A549 (cell line): ENCODE results near the gene ZNF587. TPM values are rescaled to one million over a fixed set of nuclear protein-coding genes. Genes with fewer than 3 reads are reported as not detected.
A peak's percentile ranks its signal among the peaks of the same experiment; 100 is the strongest.
"Not testable (repeated sequence)": the region's sequence is repeated elsewhere in the genome, so short reads cannot be mapped to it uniquely, and the experiment has no call there.

Experiments used
- ATAC-seq, 2 experiments: fragments of 200-7000 bp in 1 of 2; fragments of >200 bp in 1 of 2; cut with Nextera tagmentation in 1 of 2; cut with Tn5 transposase in 1 of 2; 3 replicates each; pipeline versions ENCODE4 v1.8.0 to v1.9.1; 2018 to 2020; ENCODE audit warnings: mild to moderate bottlenecking in 1 of 2, moderate library complexity in 1 of 2
- CTCF ChIA-PET: fragments of 300-600 bp; sonication (Branson Sonifier 250); formaldehyde crosslinking; extraction: SDS; loops from one replicate; lab custom pipeline; 2021; ENCODE audit warnings: antibody characterized with exemption, inconsistent platforms; lab: Yijun Ruan, JAX
- POLR2A ChIA-PET: fragments of 350-600 bp; formaldehyde crosslinking; extraction: SDS; loops from one replicate; lab custom pipeline; 2021; ENCODE audit warnings: antibody characterized with exemption, inconsistent platforms; lab: Yijun Ruan, JAX
- DNase-seq, 2 experiments: peaks; one replicate each; pipeline versions ENCODE4 v3.0.0 to v3.0.0-alpha.2; 2011 to 2016; ENCODE audit warnings: low read depth in 1 of 2, low spot score in 1 of 2
- FAIRE-seq: peaks from 2 replicates; lab custom pipeline; 2011; peaks lifted over from hg19 to GRCh38; lab: Jason Lieb, UNC
- H3K27ac ChIP-seq, 2 experiments: fragments of >200 bp; sonication (Bioruptor Twin); formaldehyde crosslinking; 3 replicates each; pipeline ENCODE4 v1.5.1; 2016 to 2017
- H3K4me1 ChIP-seq: fragments of >200 bp; sonication (Bioruptor Twin); formaldehyde crosslinking; 3 replicates; pipeline ENCODE4 v1.6.1; 2016
- H3K4me2 ChIP-seq: fragments of >200 bp; sonication (Bioruptor Twin); formaldehyde crosslinking; 3 replicates; pipeline ENCODE4 v1.6.1; 2016
- H3K4me3 ChIP-seq: fragments of >200 bp; sonication (Bioruptor Twin); formaldehyde crosslinking; 3 replicates; pipeline ENCODE4 v1.5.1; 2016
- H3K9me3 ChIP-seq: fragments of >200 bp; sonication (Bioruptor Twin); formaldehyde crosslinking; 3 replicates; pipeline ENCODE4 v1.6.1; 2016
- BCL3 ChIP-seq: fragments of >200 bp; sonication (Bioruptor Twin); formaldehyde crosslinking; IDR thresholded peaks from 3 replicates; pipeline ENCODE4 v1.6.1; 2016
- CEBPB ChIP-seq, 2 experiments: fragments of >200 bp in 1 of 2; sonication (Bioruptor Twin) in 1 of 2; formaldehyde crosslinking in 1 of 2; IDR thresholded peaks; 2 replicates each; pipeline ENCODE4 v1.6.1; 2012 to 2016
- CTCF ChIP-seq: fragments of >200 bp; sonication (Bioruptor Twin); formaldehyde crosslinking; IDR thresholded peaks from 3 replicates; pipeline ENCODE4 v1.5.1; 2016
- E2F6 ChIP-seq: IDR thresholded peaks from 2 replicates; pipeline ENCODE4 v1.6.1; 2012; ENCODE audit warnings: low read depth, borderline replicate concordance
- GATA3 ChIP-seq: IDR thresholded peaks from 2 replicates; pipeline ENCODE4 v1.6.1; 2012; ENCODE audit warnings: borderline replicate concordance
- HES2 ChIP-seq: fragments of >200 bp; sonication (Bioruptor Twin); formaldehyde crosslinking; IDR thresholded peaks from 2 replicates; pipeline ENCODE4 v1.6.1; 2016
- HOXA7 ChIP-seq: fragments of 250-450 bp; sonication (Bioruptor Pico); IDR thresholded peaks from 2 replicates; pipeline ENCODE4 v1.5.0; 2020; ENCODE audit warnings: mild to moderate bottlenecking, moderate library complexity
- HOXB13 ChIP-seq: fragments of 250-450 bp; sonication (Bioruptor Pico); IDR thresholded peaks from 2 replicates; pipeline ENCODE4 v1.5.0; 2020; ENCODE audit warnings: low read depth, mild to moderate bottlenecking, moderate library complexity
- HOXB5 ChIP-seq: fragments of 250-450 bp; sonication (Bioruptor Pico); IDR thresholded peaks from 2 replicates; pipeline ENCODE4 v1.5.0; 2020; ENCODE audit warnings: mild to moderate bottlenecking, moderate library complexity
- JUN ChIP-seq, 2 experiments: fragments of >200 bp; sonication (Bioruptor Twin); formaldehyde crosslinking; IDR thresholded peaks; 2 replicates in 1 of 2; 3 replicates in 1 of 2; pipeline ENCODE4 v1.6.1; 2016 to 2017
- KDM1A ChIP-seq: fragments of 200-600 bp; sonication (generic); IDR thresholded peaks from 2 replicates; pipeline ENCODE4 v1.6.1; 2016; ENCODE audit warnings: low read depth, mild to moderate bottlenecking
- MAX ChIP-seq: IDR thresholded peaks from 2 replicates; pipeline ENCODE4 v1.6.1; 2012
- MYC ChIP-seq: IDR thresholded peaks from 2 replicates; pipeline ENCODE4 v1.6.1; 2012; ENCODE audit warnings: mild to moderate bottlenecking, inconsistent platforms, low read length, improper control_type of control experiment, borderline replicate concordance
- NFE2L2 ChIP-seq: fragments of 150-350 bp; conservative IDR thresholded peaks from 2 replicates; pipeline ENCODE4 v1.6.1; 2014; ENCODE audit warnings: low read length
- PBX3 ChIP-seq: IDR thresholded peaks from 2 replicates; pipeline ENCODE4 v1.6.1; 2012
- PHF8 ChIP-seq: fragments of 200-600 bp; sonication (generic); IDR thresholded peaks from 2 replicates; pipeline ENCODE4 v1.6.1; 2016; ENCODE audit warnings: low read depth, mild to moderate bottlenecking, antibody characterized with exemption, moderate library complexity, borderline replicate concordance
- POLR2A ChIP-seq: IDR thresholded peaks from 2 replicates; pipeline ENCODE4 v1.6.1; 2012; ENCODE audit warnings: mild to moderate bottlenecking, low read length
- RAD21 ChIP-seq, 2 experiments: fragments of >200 bp in 1 of 2; sonication (Bioruptor Twin) in 1 of 2; formaldehyde crosslinking in 1 of 2; IDR thresholded peaks in 1 of 2; conservative IDR thresholded peaks in 1 of 2; 2 replicates in 1 of 2; 3 replicates in 1 of 2; pipeline ENCODE4 v1.6.1; 2012 to 2018; ENCODE audit warnings: inconsistent platforms in 1 of 2
- RARB ChIP-seq: fragments of 250-450 bp; sonication (Bioruptor Pico); IDR thresholded peaks from 2 replicates; pipeline ENCODE4 v1.8.0; 2021; ENCODE audit warnings: mild to moderate bottlenecking, moderate library complexity
- SREBF2 ChIP-seq: fragments of 450-650 bp; IDR thresholded peaks from 2 replicates; pipeline ENCODE4 v1.6.1; 2014; ENCODE audit warnings: mild to moderate bottlenecking, moderate library complexity
- TFCP2L1 ChIP-seq: fragments of 250-450 bp; sonication (Bioruptor Pico); IDR thresholded peaks from 2 replicates; pipeline ENCODE4 v1.5.0; 2021; ENCODE audit warnings: mild to moderate bottlenecking
- ZC3H11A ChIP-seq: fragments of 450-650 bp; IDR thresholded peaks from 2 replicates; pipeline ENCODE4 v1.6.1; 2014; ENCODE audit warnings: antibody characterized with exemption, mild to moderate bottlenecking
- ZFP36 ChIP-seq: fragments of 450-650 bp; IDR thresholded peaks from 2 replicates; pipeline ENCODE4 v1.6.1; 2014; ENCODE audit warnings: borderline replicate concordance; ENCODE audit not compliant: partially characterized antibody
- WGBS: methylation state at CpG from one replicate; pipeline ENCODE4 v1.1.6; 2017; ENCODE audit errors: missing lambda C conversion rate; 5-methylcytosine and 5-hydroxymethylcytosine counted together
- polyA minus RNA-seq: library from RNA; depleted of rRNA, polyadenylated mRNA; stranded (reverse); fragments of >200 nt; gene quantifications from 2 replicates; pipeline ENCODE4 v1.2.3, GENCODE V29; 2011; rRNA and poly(A)+ RNA removed
- polyA plus RNA-seq, 4 experiments: library from polyadenylated mRNA; depleted of rRNA in 3 of 4; stranded (reverse); fragments of >200 nt; fragmentation: RNase III in 1 of 4; extraction: RNeasy Plus Mini Kit Qiagen cat#74134 plus additional on column Dnase treatment in 1 of 4; gene quantifications; 2 replicates in 3 of 4; 3 replicates in 1 of 4; pipeline ENCODE4 v1.2.3, GENCODE V29; 2011 to 2017

Gene ZNF587
- polyA plus RNA-seq (2011; rRNA removed) = 12.1 and 17.2 TPM in 2 replicates
- 3.6 and 4.6 TPM in 2 replicates for polyA plus RNA-seq (2012; cell fraction: cytosol; rRNA removed)
- 12.0 and 25.1 TPM in 2 replicates for polyA plus RNA-seq (2012; cell fraction: nucleus; rRNA removed)
- polyA plus RNA-seq (2017; fragmentation: RNase III; extraction: RNeasy Plus Mini Kit Qiagen cat#74134 plus additional on column Dnase treatment) = 10.2 to 11.2 TPM (median 10.7 TPM) in 3 replicates
- 23.4 and 24.0 TPM in 2 replicates for polyA minus RNA-seq

- TF ChIP-seq PHF8 (peak; percentile 30; the same call in 1 of the 2 replicates), MAX (peak; percentile 70), PBX3 (peak; percentile 88), ZFP36 (peak; percentile 8), POLR2A (peak; percentile 29; the same call in 1 of the 2 replicates), JUN (IDR thresholded peaks at IDR 0.05) (peak in 1 of 2 experiments; percentile 58; a peak in 1 of 5 replicates), CEBPB (IDR thresholded peaks at IDR 0.05) (0 out of 4 replicates have a peak, but pooled peaks of 1 of the 2 experiments have one; percentile 14), BCL3 (0 out of 3 replicates have a peak, but pooled peaks have one; percentile 27), MYC (peak; percentile 76; the same call in 1 of the 2 replicates)
- peak; percentile 75 to 93 for DNase-seq
- Histone ChIP-seq H3K27ac (peak within 1 kb of the TSS; percentile 78 to 89), H3K4me2 (peak within 1 kb of the TSS; percentile 89), H3K9me3 (peaks cover 43% of the 10 kb centered on the region), H3K4me3 (peak within 1 kb of the TSS; percentile 58)
- H3K4me1 ChIP-seq, CTCF ChIA-PET: not testable (repeated sequence)
- 2% methylated on average over 40 of the region's 42 CpGs for WGBS
- peak; percentile 99 for ATAC-seq
- POLR2A ChIA-PET = interaction anchor here (0.6 to 1.8 kb wide), 5 partner anchors 31 to 104 kb away, joined by 3 to 13 read pairs (median 4); partner anchors contain the start of genes ZNF552, ZNF586 and ZNF776
- peak; percentile 97 for FAIRE-seq
Observed at GRCh38 chr19:57849666-57850473, at the start of gene ZNF587. Gene ZNF587 (plus strand): TSS chr19:57849859. CDS start chr19:57850039, 180 bp downstream.

- DNase-seq (no peak), FAIRE-seq (no peak), ATAC-seq (no peak)
- TF ChIP-seq KDM1A (no peak), HOXA7 (CRISPR knock-in tag) (no peak), CTCF (no peak), MAX (no peak), SREBF2 (no peak), RAD21 (conservative IDR thresholded peaks at IDR 0.05 in 1 of 2, IDR thresholded peaks at IDR 0.05 in 1 of 2) (no peak)
- POLR2A ChIA-PET = no interaction called here
- no peak overlapping the region for H3K4me3 ChIP-seq
- 95% methylated on average over 5 of the region's 5 CpGs for WGBS
- H3K9me3 ChIP-seq = peaks cover 76% of the 10 kb centered on the region
- H3K4me2 ChIP-seq = no peak overlapping the region
- no peak overlapping the region for H3K27ac ChIP-seq
- CTCF ChIA-PET = no interaction called here
- H3K4me1 ChIP-seq = no peaks in the 10 kb centered on the region
Observed at GRCh38 chr19:57800696-57801095, 49.0 kb upstream of the ZNF587 start.

GRCh38 chr19:57802269-57802668 is 47.4 kb upstream of the ZNF587 start:
- ATAC-seq = no peak
- Histone ChIP-seq H3K27ac (no peak overlapping the region), H3K4me2 (no peak overlapping the region), H3K4me1 (no peaks in the 10 kb centered on the region), H3K9me3 (peaks cover 78% of the 10 kb centered on the region), H3K4me3 (no peak overlapping the region)
- ChIA-PET POLR2A (no interaction called here), CTCF (no interaction called here)
- WGBS = 97% methylated on average over 4 of the region's 4 CpGs
- DNase-seq = no peak
- no peak for FAIRE-seq
- TF ChIP-seq TFCP2L1 (CRISPR knock-in tag) = no peak
- no peak for TF ChIP-seq ZC3H11A
- no peak for TF ChIP-seq PBX3
- TF ChIP-seq HOXB5 (CRISPR knock-in tag) = no peak
- no peak for TF ChIP-seq HES2
- TF ChIP-seq E2F6 = no peak
- TF ChIP-seq GATA3 = no peak
- no peak for TF ChIP-seq HOXB13
- TF ChIP-seq RAD21 (conservative IDR thresholded peaks at IDR 0.05 in 1 of 2, IDR thresholded peaks at IDR 0.05 in 1 of 2) = no peak
- TF ChIP-seq MAX = no peak
- TF ChIP-seq RARB (CRISPR knock-in tag) = no peak
- no peak for TF ChIP-seq NFE2L2
